K562 (cell line): ENCODE results near the gene LMAN2. TPM values are rescaled to one million over a fixed set of nuclear protein-coding genes. Genes with fewer than 3 reads are reported as not detected.
A peak's percentile ranks its signal among the peaks of the same experiment; 100 is the strongest.

Source experiments
- CCAR2 ChIP-seq: fragments of 200-400 bp; formaldehyde crosslinking; IDR thresholded peaks from 2 replicates; pipeline ENCODE4 v1.6.1; 2017; ENCODE audit warnings: mild to moderate bottlenecking, low read depth, low read length
- HCFC1 ChIP-seq: IDR thresholded peaks from 2 replicates; pipeline ENCODE4 v1.6.1; 2012; ENCODE audit warnings: low read depth, low read length, improper control_type of control experiment
- KLF13 ChIP-seq: fragments of 450-650 bp; IDR thresholded peaks from 2 replicates; pipeline ENCODE4 v1.6.1; 2016; ENCODE audit warnings: missing genetic modification characterization, low read depth, mild to moderate bottlenecking, missing compliant biosample characterization, moderate library complexity, borderline replicate concordance
- MITF ChIP-seq: IDR thresholded peaks from 2 replicates; pipeline ENCODE4 v1.6.1; 2014; ENCODE audit warnings: antibody characterized with exemption
- NFATC3 ChIP-seq: fragments of 450-650 bp; IDR thresholded peaks from 2 replicates; pipeline ENCODE4 v1.6.1; 2017; ENCODE audit warnings: mild to moderate bottlenecking
- NR4A1 ChIP-seq, 2 experiments: fragments of 250-450 bp in 1 of 2; fragments of 450-650 bp in 1 of 2; sonication (Bioruptor Pico) in 1 of 2; IDR thresholded peaks; 2 replicates each; pipeline versions ENCODE4 v1.4.0 to v1.6.1; 2016 to 2020; ENCODE audit warnings: mild to moderate bottlenecking in 2 of 2, missing compliant biosample characterization in 1 of 2, missing genetic modification characterization in 1 of 2, moderate library complexity in 1 of 2
- NRF1 ChIP-seq, 2 experiments: fragments of 450-650 bp; IDR thresholded peaks in 1 of 2; conservative IDR thresholded peaks in 1 of 2; 2 replicates each; pipeline ENCODE4 v1.6.1; 2014; ENCODE audit warnings: mild to moderate bottlenecking in 2 of 2
- U2AF1 ChIP-seq: fragments of 200-400 bp; formaldehyde crosslinking; optimal IDR thresholded peaks from 2 replicates; pipeline ENCODE3; 2017; ENCODE audit warnings: mild to moderate bottlenecking, low read depth, low read length, moderate library complexity
- ZBTB17 ChIP-seq: fragments of 450-650 bp; formaldehyde crosslinking; IDR thresholded peaks from 2 replicates; pipeline ENCODE4 v1.4.0; 2020; ENCODE audit warnings: mild to moderate bottlenecking
- ZBTB9 ChIP-seq: fragments of 450-650 bp; formaldehyde crosslinking; IDR thresholded peaks from 2 replicates; pipeline ENCODE4 v1.4.0; 2020; ENCODE audit warnings: mild to moderate bottlenecking, moderate library complexity
- ZNF263 ChIP-seq: sonication (generic); formaldehyde crosslinking; IDR thresholded peaks from 2 replicates; pipeline ENCODE4 v1.8.0; 2022; ENCODE audit warnings: mild to moderate bottlenecking, missing genetic modification reagents, borderline replicate concordance
- ZNF436 ChIP-seq: fragments of 250-450, 450-650 bp; sonication (Bioruptor Pico); formaldehyde crosslinking; IDR thresholded peaks from 2 replicates; pipeline ENCODE4 v1.7.0; 2020; ENCODE audit warnings: mild to moderate bottlenecking
- ZNF586 ChIP-seq: fragments of 450-650 bp; formaldehyde crosslinking; conservative IDR thresholded peaks from 2 replicates; pipeline ENCODE4 v1.4.0; 2020; ENCODE audit warnings: mild to moderate bottlenecking, moderate library complexity
- polyA plus RNA-seq, 8 experiments: library from polyadenylated mRNA; depleted of rRNA in 4 of 8; stranded (reverse) in 5 of 8; unstranded in 3 of 8; fragments of >200 nt; fragmentation: Nextera tagmentation in 2 of 8; fragmentation: Illumina TruSeq in 1 of 8; extraction: Ambion mirVana in 2 of 8; extraction: Trizol in 1 of 8; gene quantifications; 2 replicates each; pipeline versions ENCODE4 v1.2.1 to v1.2.3, GENCODE V29; 2011 to 2014; ENCODE audit warnings: inconsistent platforms in 1 of 8, missing spikeins in 1 of 8
- total RNA-seq, 7 experiments: library from RNA; depleted of rRNA in 6 of 7; stranded (reverse); fragments of >200 nt in 6 of 7; fragmentation: Illumina TruSeq in 2 of 7; extraction: Trizol in 2 of 7; gene quantifications; 2 replicates each; pipeline versions ENCODE4 v1.2.1 to v1.2.3, GENCODE V29; 2011 to 2021; ENCODE audit warnings: low replicate concordance in 1 of 7
- TF ChIP-seq, protein P1 (sequence below), 2 experiments: fragments of 450-650 bp in 1 of 2; sonication (generic) in 1 of 2; formaldehyde crosslinking in 1 of 2; IDR thresholded peaks; 2 replicates each; pipeline versions ENCODE4 v1.7.1 to v1.9.0; 2016 to 2022; ENCODE audit warnings: inconsistent platforms in 1 of 2, mild to moderate bottlenecking in 1 of 2, missing genetic modification reagents in 1 of 2

LMAN2 gene
- total and polyA plus RNA-seq, 9 of the 15 experiments (the other 6 are each of a cell fraction or from before 2014, with no cell fraction given), result 2.7 to 254 (median 136) TPM

DNA sequence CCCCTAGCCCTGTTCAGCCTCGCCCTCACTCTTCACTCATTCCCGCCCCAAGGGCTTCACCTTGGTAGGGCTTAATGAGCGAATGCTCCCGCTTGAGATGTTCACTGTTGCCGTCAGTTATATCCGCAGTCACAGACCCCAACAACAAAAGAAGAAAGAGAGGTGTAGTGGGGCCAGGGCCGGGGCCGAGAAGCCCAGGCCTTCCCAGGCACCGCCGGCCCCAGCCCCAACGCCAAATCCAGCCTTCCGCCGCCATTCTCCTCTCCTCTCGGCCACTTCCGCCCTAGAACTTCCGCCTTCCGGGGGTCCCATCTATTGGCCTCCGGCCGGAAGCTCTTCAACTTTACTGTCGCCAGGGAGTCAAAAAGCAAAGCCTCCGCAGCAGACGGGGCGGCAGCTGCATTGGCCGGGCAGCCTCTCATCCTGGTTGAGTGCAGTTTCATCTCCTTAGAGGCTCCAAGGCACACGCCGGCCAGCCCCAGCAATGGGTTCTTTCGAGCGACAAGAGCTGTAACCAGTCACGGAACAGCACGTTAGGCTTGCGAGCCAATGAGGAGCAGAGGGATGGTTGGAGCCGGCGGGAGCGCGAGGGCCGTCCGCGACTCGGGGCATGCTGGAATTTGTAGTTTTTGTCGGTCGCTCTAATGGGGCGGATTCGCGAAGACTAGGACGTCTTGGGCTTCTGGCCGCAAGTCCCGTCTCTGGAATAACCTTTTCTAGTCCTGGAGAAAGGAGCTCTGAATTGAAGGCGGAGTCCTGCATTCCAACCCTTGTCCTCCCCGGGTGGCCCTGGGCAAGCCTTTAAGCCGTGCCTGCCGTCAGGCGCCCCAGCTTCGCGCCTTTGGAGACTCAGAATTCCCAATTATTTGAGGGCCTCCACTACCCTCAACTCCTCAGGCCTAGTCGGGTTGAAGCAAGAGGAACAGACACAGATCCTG, at the start of gene LMAN2 (continued):
- no peak for TF ChIP-seq NR4A1 (CRISPR knock-in tag; IDR thresholded peaks at IDR 0.05)
- peak; percentile 33; the same call in 1 of the 2 replicates for TF ChIP-seq NR4A1 (tag; IDR thresholded peaks at IDR 0.05)
- peak; percentile 23; the same call in 1 of the 2 replicates for TF ChIP-seq KLF13
- peak; percentile 59 to 66 for TF ChIP-seq NRF1 (conservative IDR thresholded peaks at IDR 0.05 in 1 of 2, IDR thresholded peaks at IDR 0.05 in 1 of 2)
- peak; percentile 91 for TF ChIP-seq HCFC1
- TF ChIP-seq CCAR2, result no peak
- TF ChIP-seq, protein P1, sequence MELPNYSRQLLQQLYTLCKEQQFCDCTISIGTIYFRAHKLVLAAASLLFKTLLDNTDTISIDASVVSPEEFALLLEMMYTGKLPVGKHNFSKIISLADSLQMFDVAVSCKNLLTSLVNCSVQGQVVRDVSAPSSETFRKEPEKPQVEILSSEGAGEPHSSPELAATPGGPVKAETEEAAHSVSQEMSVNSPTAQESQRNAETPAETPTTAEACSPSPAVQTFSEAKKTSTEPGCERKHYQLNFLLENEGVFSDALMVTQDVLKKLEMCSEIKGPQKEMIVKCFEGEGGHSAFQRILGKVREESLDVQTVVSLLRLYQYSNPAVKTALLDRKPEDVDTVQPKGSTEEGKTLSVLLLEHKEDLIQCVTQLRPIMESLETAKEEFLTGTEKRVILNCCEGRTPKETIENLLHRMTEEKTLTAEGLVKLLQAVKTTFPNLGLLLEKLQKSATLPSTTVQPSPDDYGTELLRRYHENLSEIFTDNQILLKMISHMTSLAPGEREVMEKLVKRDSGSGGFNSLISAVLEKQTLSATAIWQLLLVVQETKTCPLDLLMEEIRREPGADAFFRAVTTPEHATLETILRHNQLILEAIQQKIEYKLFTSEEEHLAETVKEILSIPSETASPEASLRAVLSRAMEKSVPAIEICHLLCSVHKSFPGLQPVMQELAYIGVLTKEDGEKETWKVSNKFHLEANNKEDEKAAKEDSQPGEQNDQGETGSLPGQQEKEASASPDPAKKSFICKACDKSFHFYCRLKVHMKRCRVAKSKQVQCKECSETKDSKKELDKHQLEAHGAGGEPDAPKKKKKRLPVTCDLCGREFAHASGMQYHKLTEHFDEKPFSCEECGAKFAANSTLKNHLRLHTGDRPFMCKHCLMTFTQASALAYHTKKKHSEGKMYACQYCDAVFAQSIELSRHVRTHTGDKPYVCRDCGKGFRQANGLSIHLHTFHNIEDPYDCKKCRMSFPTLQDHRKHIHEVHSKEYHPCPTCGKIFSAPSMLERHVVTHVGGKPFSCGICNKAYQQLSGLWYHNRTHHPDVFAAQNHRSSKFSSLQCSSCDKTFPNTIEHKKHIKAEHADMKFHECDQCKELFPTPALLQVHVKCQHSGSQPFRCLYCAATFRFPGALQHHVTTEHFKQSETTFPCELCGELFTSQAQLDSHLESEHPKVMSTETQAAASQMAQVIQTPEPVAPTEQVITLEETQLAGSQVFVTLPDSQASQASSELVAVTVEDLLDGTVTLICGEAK (IDR thresholded peaks at IDR 0.05), result peak; percentile 99
- TF ChIP-seq, protein P1 (CRISPR knock-in tag; IDR thresholded peaks at IDR 0.05), result no peak
- TF ChIP-seq ZBTB17 (CRISPR knock-in tag), result no peak
- TF ChIP-seq NFATC3, result peak; percentile 90; the same call in 1 of the 2 replicates
- TF ChIP-seq ZNF263 (CRISPR knock-in tag), result peak; percentile 45; the same call in 1 of the 2 replicates
- TF ChIP-seq MITF, result no peak
- TF ChIP-seq ZNF436 (CRISPR knock-in tag), result no peak; the same call in 1 of the 2 replicates
- TF ChIP-seq ZNF586 (CRISPR knock-in tag), result no peak
- 0 out of 2 replicates have a peak, but pooled peaks have one; percentile 41 for TF ChIP-seq ZBTB9 (CRISPR knock-in tag)
- no peak for TF ChIP-seq U2AF1
